MM.1S (cell line): Measurements from ENCODE around the gene OR2D2.

ENCODE experiments used
- DNase-seq: peaks from one replicate; pipeline ENCODE4 v3.0.0-alpha.2; 2015
- H2AFZ ChIP-seq: fragments of 300-600 bp; sonication (generic); 2 replicates; pipeline ENCODE4 v1.6.0; 2016; ENCODE audit warnings: antibody characterized with exemption, low read length
- H3F3A ChIP-seq: fragments of 300-600 bp; sonication (generic); 2 replicates; pipeline ENCODE4 v1.6.1; 2016; ENCODE audit warnings: mild to moderate bottlenecking, antibody characterized with exemption, low read length, moderate library complexity, mixed read lengths; ENCODE audit not compliant: insufficient read depth
- H3K27ac ChIP-seq: fragments of 300-600 bp; sonication (generic); 2 replicates; pipeline ENCODE4 v1.5.1; 2016; ENCODE audit warnings: mild to moderate bottlenecking, low read length
- H3K27me3 ChIP-seq: fragments of 300-600 bp; sonication (generic); replicated peaks from 2 replicates; pipeline ENCODE4 v1.6.0; 2016; ENCODE audit warnings: low read length; ENCODE audit not compliant: insufficient read depth
- H3K36me3 ChIP-seq: fragments of 300-600 bp; sonication (generic); replicated peaks from 2 replicates; pipeline ENCODE4 v1.6.1; 2016; ENCODE audit warnings: mild to moderate bottlenecking, low read length, mixed read lengths; ENCODE audit not compliant: insufficient read depth
- H3K4me1 ChIP-seq: fragments of 300-600 bp; sonication (generic); 2 replicates; pipeline ENCODE4 v1.6.1; 2016; ENCODE audit warnings: low read length, mixed read lengths
- H3K4me2 ChIP-seq: fragments of 300-600 bp; sonication (generic); 2 replicates; pipeline ENCODE4 v1.6.0; 2016; ENCODE audit warnings: low read depth, low read length
- H3K4me3 ChIP-seq: fragments of 300-600 bp; sonication (generic); 2 replicates; pipeline ENCODE4 v1.5.1; 2016; ENCODE audit warnings: low read length, mixed read lengths
- H3K79me2 ChIP-seq: fragments of 300-600 bp; sonication (generic); 2 replicates; pipeline ENCODE4 v1.6.1; 2016; ENCODE audit warnings: mixed run types, low read length, mixed read lengths
- H3K9ac ChIP-seq: fragments of 300-600 bp; sonication (generic); 2 replicates; pipeline ENCODE4 v1.6.1; 2016; ENCODE audit warnings: low read length, mixed read lengths
- H3K9me2 ChIP-seq: fragments of 300-600 bp; sonication (generic); replicated peaks from 2 replicates; pipeline ENCODE4 v1.6.1; 2016; ENCODE audit warnings: mild to moderate bottlenecking, low read length, mixed read lengths; ENCODE audit not compliant: insufficient read depth
- H3K9me3 ChIP-seq: fragments of 300-600 bp; sonication (generic); replicated peaks from 2 replicates; pipeline ENCODE4 v1.6.1; 2016; ENCODE audit warnings: mild to moderate bottlenecking, low read length, mixed read lengths; ENCODE audit not compliant: insufficient read depth
- H4K20me1 ChIP-seq: fragments of 300-600 bp; sonication (generic); 2 replicates; pipeline ENCODE4 v1.6.1; 2016; ENCODE audit warnings: mild to moderate bottlenecking, low read length, moderate library complexity, mixed read lengths; ENCODE audit not compliant: insufficient read depth
- EZH2 ChIP-seq: fragments of 300-600 bp; sonication (generic); optimal IDR thresholded peaks from 2 replicates; pipeline ENCODE3; 2017; ENCODE audit warnings: low read depth, mild to moderate bottlenecking, antibody characterized with exemption, low read length, mixed read lengths
- EZH2phosphoT487 ChIP-seq: fragments of 300-600 bp; sonication (generic); IDR thresholded peaks from 2 replicates; pipeline ENCODE4 v1.6.1; 2018; ENCODE audit warnings: antibody characterized with exemption, low read length
- TF ChIP-seq, protein P1 (sequence below): fragments of 300-600 bp; sonication (generic); IDR thresholded peaks from 2 replicates; pipeline ENCODE4 v1.5.1; 2016; ENCODE audit warnings: antibody characterized with exemption, low read length, mixed read lengths

Gene OR2D2

DNA sequence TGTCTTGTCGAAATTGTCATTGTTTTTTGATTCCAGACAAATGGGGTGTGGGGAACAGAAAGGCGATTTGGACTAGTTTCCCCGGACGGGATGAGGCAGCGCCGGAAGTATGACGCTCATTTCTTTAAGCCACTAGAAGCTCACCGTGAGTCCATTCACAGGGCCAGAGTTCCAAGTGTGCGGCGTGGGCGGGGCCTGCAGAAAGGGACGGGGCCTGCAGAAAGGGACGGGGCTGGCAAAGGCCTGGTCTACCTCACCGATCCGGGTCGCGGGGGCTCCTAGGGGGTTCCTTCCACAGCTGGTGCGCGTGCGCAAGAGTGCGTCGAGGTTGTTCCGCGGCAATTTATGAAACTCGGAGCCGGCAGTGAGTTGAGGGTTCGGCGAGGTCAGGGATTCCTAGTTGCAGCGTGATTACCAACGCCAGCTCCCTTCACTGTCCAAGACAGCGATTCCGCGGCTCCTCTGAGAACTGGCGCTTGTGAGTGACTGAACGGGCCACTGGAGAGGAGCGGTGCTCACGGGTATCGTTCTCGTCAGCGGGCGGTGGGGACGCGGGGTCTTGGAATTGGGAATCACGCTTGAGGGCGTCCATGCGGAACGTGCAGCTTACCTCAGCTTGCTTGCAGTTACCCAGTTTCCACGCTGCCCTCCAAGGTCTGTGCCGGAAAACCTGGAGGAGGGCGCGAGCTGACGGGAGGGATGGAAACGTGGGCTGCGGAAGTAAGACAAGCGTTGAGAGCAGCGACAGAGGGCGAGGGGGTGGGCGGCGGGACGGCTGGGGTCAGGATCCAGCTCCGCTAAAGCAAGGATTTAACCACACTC is 34.1 kb upstream of the OR2D2 start, which contains the start of gene ZNF215:
TSS of gene ZNF215 (plus strand) at position 219 of the 822 bp plus-strand sequence. CDS start 5,847 bp downstream, outside the sequence.
- no peaks in the 10 kb centered on the region for H3K9me2 ChIP-seq
- peaks cover 46% of the 10 kb centered on the region for H3K79me2 ChIP-seq
- peaks cover 14% of the 10 kb centered on the region for H3K4me1 ChIP-seq
- peaks cover 6% of the 10 kb centered on the region; the same call in 1 of the 2 replicates for H3K36me3 ChIP-seq
- H3K4me3 ChIP-seq: peak within 1 kb of the TSS; percentile 97
- H2AFZ ChIP-seq: peak within 1 kb of the TSS; percentile 49
- no peaks in the 10 kb centered on the region for H4K20me1 ChIP-seq
- peak within 1 kb of the TSS; percentile 75 for H3K4me2 ChIP-seq
- peak within 1 kb of the TSS; percentile 99 for H3K9ac ChIP-seq
- no peaks in the 10 kb centered on the region for H3K27me3 ChIP-seq
- H3K9me3 ChIP-seq: no peaks in the 10 kb centered on the region
- H3K27ac ChIP-seq: peak within 1 kb of the TSS; percentile 99
- H3F3A ChIP-seq: peaks cover 23% of the 10 kb centered on the region
- DNase-seq: peak; percentile 92
- TF ChIP-seq EZH2 (no peak), EZH2phosphoT487 (no peak)
- TF ChIP-seq, protein P1, sequence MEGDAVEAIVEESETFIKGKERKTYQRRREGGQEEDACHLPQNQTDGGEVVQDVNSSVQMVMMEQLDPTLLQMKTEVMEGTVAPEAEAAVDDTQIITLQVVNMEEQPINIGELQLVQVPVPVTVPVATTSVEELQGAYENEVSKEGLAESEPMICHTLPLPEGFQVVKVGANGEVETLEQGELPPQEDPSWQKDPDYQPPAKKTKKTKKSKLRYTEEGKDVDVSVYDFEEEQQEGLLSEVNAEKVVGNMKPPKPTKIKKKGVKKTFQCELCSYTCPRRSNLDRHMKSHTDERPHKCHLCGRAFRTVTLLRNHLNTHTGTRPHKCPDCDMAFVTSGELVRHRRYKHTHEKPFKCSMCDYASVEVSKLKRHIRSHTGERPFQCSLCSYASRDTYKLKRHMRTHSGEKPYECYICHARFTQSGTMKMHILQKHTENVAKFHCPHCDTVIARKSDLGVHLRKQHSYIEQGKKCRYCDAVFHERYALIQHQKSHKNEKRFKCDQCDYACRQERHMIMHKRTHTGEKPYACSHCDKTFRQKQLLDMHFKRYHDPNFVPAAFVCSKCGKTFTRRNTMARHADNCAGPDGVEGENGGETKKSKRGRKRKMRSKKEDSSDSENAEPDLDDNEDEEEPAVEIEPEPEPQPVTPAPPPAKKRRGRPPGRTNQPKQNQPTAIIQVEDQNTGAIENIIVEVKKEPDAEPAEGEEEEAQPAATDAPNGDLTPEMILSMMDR: no peak

DNA sequence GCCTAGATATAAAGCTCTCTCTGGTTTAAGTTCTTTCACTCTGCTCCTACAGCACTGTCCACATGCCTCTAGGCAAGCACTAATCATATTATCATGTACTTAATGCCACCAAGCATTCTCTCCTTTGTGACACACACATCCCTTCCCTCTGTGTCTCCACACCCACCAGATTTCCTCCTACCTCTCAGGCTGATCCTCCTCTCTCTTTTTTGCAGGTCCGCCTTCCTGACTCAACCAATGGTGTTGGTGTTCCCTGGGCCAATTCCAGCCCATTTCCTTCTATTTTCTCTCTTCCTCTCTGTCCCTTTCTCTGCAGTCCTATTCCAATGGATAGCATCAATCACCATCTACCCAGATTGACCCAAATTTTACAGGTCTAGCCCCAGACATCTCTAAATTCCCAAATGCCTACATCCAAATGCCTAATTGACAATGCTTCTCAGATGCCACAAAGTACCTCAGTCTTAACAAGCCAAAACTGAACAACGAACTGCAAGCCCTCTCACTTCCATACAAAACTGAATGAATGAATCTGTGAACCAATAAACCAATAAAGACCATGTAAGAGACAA is 33.4 kb upstream of the OR2D2 start:
- Histone ChIP-seq H3K27me3 (no peaks in the 10 kb centered on the region), H4K20me1 (no peaks in the 10 kb centered on the region), H3K4me2 (peak overlapping the region; percentile 75), H3K9me3 (no peaks in the 10 kb centered on the region), H3K36me3 (peaks cover 5% of the 10 kb centered on the region; the same call in 1 of the 2 replicates), H2AFZ (peak overlapping the region; percentile 49), H3K9ac (peak overlapping the region; percentile 99), H3K27ac (peak overlapping the region; percentile 99), H3K9me2 (no peaks in the 10 kb centered on the region), H3F3A (peaks cover 23% of the 10 kb centered on the region), H3K4me1 (peaks cover 14% of the 10 kb centered on the region), H3K4me3 (peak overlapping the region; percentile 97), H3K79me2 (peaks cover 39% of the 10 kb centered on the region)
- DNase-seq: no peak
- TF ChIP-seq EZH2phosphoT487 (no peak), EZH2 (no peak)
- TF ChIP-seq, protein P1: no peak

- no peak for TF ChIP-seq EZH2
- no peak for TF ChIP-seq EZH2phosphoT487
- Histone ChIP-seq H3K4me3 (peak overlapping the region; percentile 97), H3K9me2 (no peaks in the 10 kb centered on the region), H3K9me3 (no peaks in the 10 kb centered on the region), H2AFZ (no peak overlapping the region), H3K79me2 (peaks cover 33% of the 10 kb centered on the region), H3K27ac (peak overlapping the region; percentile 99; the same call in 1 of the 2 replicates), H3K4me2 (peak overlapping the region; percentile 75), H3K36me3 (no peaks in the 10 kb centered on the region), H3K9ac (peak overlapping the region; percentile 99; the same call in 1 of the 2 replicates), H3K4me1 (peaks cover 14% of the 10 kb centered on the region), H4K20me1 (no peaks in the 10 kb centered on the region), H3K27me3 (no peaks in the 10 kb centered on the region), H3F3A (peaks cover 23% of the 10 kb centered on the region)
- DNase-seq: no peak
Observed at GRCh38 chr11:6925007-6925577, 32.8 kb upstream of the OR2D2 start.
